PC-3 (cell line): ENCODE data around the gene CFAP97D2. TPM values are rescaled to one million over a fixed set of nuclear protein-coding genes. Genes with fewer than 3 reads are reported as not detected.
A peak's percentile ranks its signal among the peaks of the same experiment; 100 is the strongest.
"Not testable (repeated sequence)": the region's sequence is repeated elsewhere in the genome, so short reads cannot be mapped to it uniquely, and the experiment has no call there.

Experiments used
- ATAC-seq: fragments of 200-7000 bp; cut with Tn5 transposase; 2 replicates; pipeline ENCODE4 v1.9.1; 2020; ENCODE audit warnings: mild to moderate bottlenecking, moderate library complexity
- BruUV-seq: library from RNA; stranded (reverse); fragments of 400-500 nt; replicated peaks from 2 replicates; lab custom pipeline; 2021; lab: Mats Ljungman, UMichigan
- CTCF ChIA-PET: fragments of 300-600 bp; sonication (Branson Sonifier 250); formaldehyde crosslinking; loops from one replicate; lab custom pipeline; 2022; ENCODE audit warnings: antibody characterized with exemption; lab: Charles Lee
- POLR2A ChIA-PET: fragments of 300-600 bp; sonication (Branson Sonifier 250); formaldehyde crosslinking; loops from one replicate; lab custom pipeline; 2022; ENCODE audit warnings: antibody characterized with exemption; ENCODE audit not compliant: unreplicated experiment; lab: Charles Lee
- DNase-seq: peaks from one replicate; pipeline ENCODE4 v3.0.0-alpha.2; 2015
- H2AFZ ChIP-seq: fragments of 300-600 bp; sonication (generic); 2 replicates; pipeline ENCODE4 v1.6.0; 2016; ENCODE audit warnings: antibody characterized with exemption, low read length
- H3F3A ChIP-seq: fragments of 300-600 bp; sonication (generic); one replicate; pipeline ENCODE4 v1.6.0; 2017; ENCODE audit warnings: antibody characterized with exemption, low read length, control low read depth, mild to moderate bottlenecking; ENCODE audit not compliant: unreplicated experiment
- H3K27ac ChIP-seq: fragments of 300-600 bp; sonication (generic); 2 replicates; pipeline ENCODE4 v1.5.1; 2016; ENCODE audit warnings: mild to moderate bottlenecking, low read length
- H3K27me3 ChIP-seq: fragments of 300-600 bp; sonication (generic); 2 replicates; pipeline ENCODE4 v1.6.1; 2016; ENCODE audit warnings: low read length, mixed read lengths
- H3K36me3 ChIP-seq: fragments of 300-600 bp; sonication (generic); 2 replicates; pipeline ENCODE4 v1.6.1; 2016; ENCODE audit warnings: low read depth, mixed run types, low read length, mixed read lengths
- H3K4me1 ChIP-seq: fragments of 300-600 bp; sonication (generic); 2 replicates; pipeline ENCODE4 v1.5.1; 2016; ENCODE audit warnings: low read length; ENCODE audit not compliant: insufficient read depth
- H3K4me2 ChIP-seq: fragments of 300-600 bp; sonication (generic); 2 replicates; pipeline ENCODE4 v1.6.0; 2016; ENCODE audit warnings: low read length
- H3K4me3 ChIP-seq: fragments of 300-600 bp; sonication (generic); 2 replicates; pipeline ENCODE4 v1.5.1; 2016; ENCODE audit warnings: mild to moderate bottlenecking, low read length, mixed read lengths
- H3K79me2 ChIP-seq: fragments of 300-600 bp; sonication (generic); 2 replicates; pipeline ENCODE4 v1.6.1; 2017; ENCODE audit warnings: low read length, mixed read lengths
- H3K9ac ChIP-seq: fragments of 300-600 bp; sonication (generic); 2 replicates; pipeline ENCODE4 v1.6.0; 2016; ENCODE audit warnings: mild to moderate bottlenecking, low read length
- H3K9me2 ChIP-seq: fragments of 300-600 bp; sonication (generic); replicated peaks from 2 replicates; pipeline ENCODE4 v1.6.1; 2016; ENCODE audit warnings: mixed run types, low read length, mixed read lengths
- H3K9me3 ChIP-seq: fragments of 300-600 bp; sonication (generic); 2 replicates; pipeline ENCODE4 v1.6.1; 2016; ENCODE audit warnings: low read length, mixed read lengths
- H4K20me1 ChIP-seq: fragments of 300-600 bp; sonication (generic); 2 replicates; pipeline ENCODE4 v1.6.1; 2016; ENCODE audit warnings: low read length, mixed read lengths
- CTCF ChIP-seq: fragments of 300-600 bp; sonication (generic); conservative IDR thresholded peaks from 2 replicates; pipeline ENCODE4 v1.5.1; 2017; ENCODE audit warnings: antibody characterized with exemption, low read depth, mild to moderate bottlenecking, low read length
- EZH2 ChIP-seq: fragments of 300-600 bp; sonication (generic); IDR thresholded peaks from one replicate; pipeline ENCODE4 v1.6.1; 2017; ENCODE audit warnings: antibody characterized with exemption, mild to moderate bottlenecking, low read length; ENCODE audit not compliant: unreplicated experiment
- EZH2phosphoT487 ChIP-seq: fragments of 300-600 bp; sonication (generic); IDR thresholded peaks from 2 replicates; pipeline ENCODE4 v1.6.1; 2018; ENCODE audit warnings: mild to moderate bottlenecking, antibody characterized with exemption, low read length, borderline replicate concordance
- intact Hi-C: fragments of 100-400 bp; cut with micrococcal nuclease; formaldehyde crosslinking; loops from 2 replicates; pipeline ENCODE4 v1.9.0; 2023
- total RNA-seq: library from RNA; depleted of rRNA; stranded (reverse); fragments of >200 nt; gene quantifications from 2 replicates; pipeline ENCODE4 v1.2.3, GENCODE V29; 2014

CFAP97D2 gene
- total RNA-seq, 1 experiment from 2014 or later: not detected

- Histone ChIP-seq H3K4me1 (peaks cover 22% of the 10 kb centered on the region), H2AFZ (peak overlapping the region; percentile 56; the same call in 1 of the 2 replicates), H3K9ac (peak overlapping the region; percentile 66), H4K20me1 (no peaks in the 10 kb centered on the region), H3K9me2 (no peaks in the 10 kb centered on the region), H3K27ac (peak overlapping the region; percentile 72), H3K4me3 (peak overlapping the region; percentile 69), H3K4me2 (peak overlapping the region; percentile 87), H3K9me3 (no peaks in the 10 kb centered on the region), H3K79me2 (peaks cover 49% of the 10 kb centered on the region), H3K27me3 (no peaks in the 10 kb centered on the region), H3F3A (peaks cover 4% of the 10 kb centered on the region), H3K36me3 (no peaks in the 10 kb centered on the region)
- no peak for TF ChIP-seq EZH2phosphoT487
- no peak for TF ChIP-seq EZH2
- TF ChIP-seq CTCF: no peak
- ChIA-PET CTCF (interaction anchor here (0.6 kb wide), 1 partner anchor 373 kb away, joined by 3 read pairs; the partner anchor contains the start of gene TMEM255B), POLR2A (interaction anchor here (0.7 kb wide), 1 partner anchor 63 kb away, joined by 3 read pairs; no protein-coding TSS in a partner anchor)
- no TSS peak for BruUV-seq
- intact Hi-C loops: no loop called here
- DNase-seq (no peak), ATAC-seq (peak; percentile 8)
These were observed 47.3 kb upstream of the CFAP97D2 start for GRCh38 chr13:114131583-114132418.

GRCh38 chr13:114132419-114133121 is 46.5 kb upstream of the CFAP97D2 start, which contains the start of gene RASA3:
TSS of gene RASA3 (minus strand) at chr13:114132623. CDS start at chr13:114132489, 134 bp downstream.
- intact Hi-C loops: no loop called here
- ATAC-seq (peak; percentile 76), DNase-seq (peak; percentile 73)
- Histone ChIP-seq H3K4me1 (peaks cover 22% of the 10 kb centered on the region), H3K27ac (peak within 1 kb of the TSS; percentile 72), H3K36me3 (no peaks in the 10 kb centered on the region), H3K9me2 (no peaks in the 10 kb centered on the region), H3K79me2 (peaks cover 41% of the 10 kb centered on the region), H3K27me3 (no peaks in the 10 kb centered on the region), H3K9ac (peak within 1 kb of the TSS; percentile 66), H3F3A (peaks cover 4% of the 10 kb centered on the region), H4K20me1 (no peaks in the 10 kb centered on the region), H2AFZ (peak within 1 kb of the TSS; percentile 68; the same call in 1 of the 2 replicates), H3K4me3 (peak within 1 kb of the TSS; percentile 69), H3K4me2 (peak within 1 kb of the TSS; percentile 87), H3K9me3 (no peaks in the 10 kb centered on the region)
- no TSS peak for BruUV-seq
- TF ChIP-seq EZH2phosphoT487 (no peak), CTCF (no peak), EZH2 (no peak)
- ChIA-PET CTCF (interaction anchor here (0.6 kb wide), 1 partner anchor 373 kb away, joined by 3 read pairs; the partner anchor contains the start of gene TMEM255B), POLR2A (interaction anchor here (0.7 kb wide), 1 partner anchor 63 kb away, joined by 3 read pairs; no protein-coding TSS in a partner anchor)

- POLR2A ChIA-PET, DNase-seq, H4K20me1 ChIP-seq, BruUV-seq, H3F3A ChIP-seq, H3K27ac ChIP-seq, H3K4me3 ChIP-seq, H2AFZ ChIP-seq, H3K9me3 ChIP-seq, H3K9me2 ChIP-seq, H3K9ac ChIP-seq, CTCF ChIA-PET, ATAC-seq, H3K36me3 ChIP-seq, H3K27me3 ChIP-seq, intact Hi-C loops, H3K4me2 ChIP-seq: not testable (repeated sequence)
- Histone ChIP-seq H3K79me2 (peaks cover 36% of the 10 kb centered on the region), H3K4me1 (peaks cover 22% of the 10 kb centered on the region)
These were observed 45.9 kb upstream of the CFAP97D2 start for GRCh38 chr13:114133126-114133525.

- H3F3A ChIP-seq, DNase-seq, ATAC-seq, BruUV-seq, H3K9me2 ChIP-seq, H3K4me2 ChIP-seq, H3K27ac ChIP-seq, H3K36me3 ChIP-seq, H3K9me3 ChIP-seq, CTCF ChIA-PET, H3K9ac ChIP-seq, H3K4me3 ChIP-seq, H4K20me1 ChIP-seq, POLR2A ChIA-PET, H3K27me3 ChIP-seq, H2AFZ ChIP-seq, intact Hi-C loops: not testable (repeated sequence)
- Histone ChIP-seq H3K4me1 (peaks cover 22% of the 10 kb centered on the region), H3K79me2 (peaks cover 32% of the 10 kb centered on the region)
These were observed 45.5 kb upstream of the CFAP97D2 start for GRCh38 chr13:114133552-114133951.
